NCI-H226 (cell line): ENCODE data around the gene SORCS3.

Source experiments
- DNase-seq: peaks from one replicate; pipeline ENCODE4 v3.0.0-alpha.2; 2015

The SORCS3 gene

DNA sequence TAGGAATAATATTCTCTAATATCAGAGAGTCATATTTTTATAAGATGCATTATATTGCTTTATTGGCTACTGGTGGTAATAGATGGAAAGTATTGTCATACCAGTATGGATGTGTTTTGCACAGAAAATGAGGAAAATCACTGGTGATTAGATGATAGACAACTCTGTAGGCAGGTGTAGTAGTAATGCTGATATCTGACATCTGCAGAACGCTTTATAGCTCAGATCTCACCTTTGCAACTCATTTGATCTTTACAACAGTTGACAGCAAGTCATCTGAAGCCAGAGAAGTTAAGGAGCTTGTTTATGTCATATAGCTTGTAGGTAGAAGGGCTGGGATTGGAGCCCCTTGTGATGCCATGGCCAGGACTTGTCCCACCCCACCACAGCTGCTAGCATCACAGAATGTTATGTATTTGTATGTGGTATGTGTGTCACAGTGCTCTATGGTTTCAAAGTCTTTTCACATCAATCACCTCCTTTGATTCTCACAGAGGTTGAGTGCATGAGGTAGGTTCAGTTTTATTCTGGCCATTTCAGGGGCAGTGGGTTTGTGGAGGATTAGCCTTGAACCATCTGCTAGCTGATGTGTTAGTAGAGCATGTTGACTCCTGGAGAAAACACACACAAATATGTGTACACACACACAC is 140.0 kb downstream of the SORCS3 start:
- DNase-seq: no peak

DNA sequence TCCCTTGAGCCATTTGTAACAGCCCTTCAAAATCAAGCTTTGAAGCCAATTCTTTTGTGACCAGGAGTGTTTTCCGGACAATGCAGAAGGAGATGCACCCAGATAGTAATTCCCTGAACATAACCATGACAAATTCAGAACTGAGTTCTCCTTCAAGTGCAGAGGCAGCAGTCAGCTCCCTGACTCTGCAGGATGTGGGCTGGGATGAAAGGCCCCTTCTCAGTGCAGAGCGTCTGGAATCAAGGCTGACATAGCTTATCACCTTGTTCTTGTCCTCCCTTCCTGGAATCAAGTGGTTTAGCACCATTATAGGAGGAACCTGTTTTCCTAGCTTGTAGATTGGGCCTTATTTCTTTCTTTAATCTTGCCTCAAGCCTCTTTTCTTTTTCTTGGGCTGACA is 143.4 kb downstream of the SORCS3 start:
- no peak for DNase-seq

- no peak for DNase-seq
Observed at GRCh38 chr10:104791471-104791870, 150.4 kb downstream of the SORCS3 start.

- DNase-seq: no peak
Observed at GRCh38 chr10:104795411-104795810, 154.3 kb downstream of the SORCS3 start.

GRCh38 chr10:104796823-104797222 is 155.7 kb downstream of the SORCS3 start:
- DNase-seq: no peak

GRCh38 chr10:104802941-104803340 is 161.9 kb downstream of the SORCS3 start:
- no peak for DNase-seq

DNA sequence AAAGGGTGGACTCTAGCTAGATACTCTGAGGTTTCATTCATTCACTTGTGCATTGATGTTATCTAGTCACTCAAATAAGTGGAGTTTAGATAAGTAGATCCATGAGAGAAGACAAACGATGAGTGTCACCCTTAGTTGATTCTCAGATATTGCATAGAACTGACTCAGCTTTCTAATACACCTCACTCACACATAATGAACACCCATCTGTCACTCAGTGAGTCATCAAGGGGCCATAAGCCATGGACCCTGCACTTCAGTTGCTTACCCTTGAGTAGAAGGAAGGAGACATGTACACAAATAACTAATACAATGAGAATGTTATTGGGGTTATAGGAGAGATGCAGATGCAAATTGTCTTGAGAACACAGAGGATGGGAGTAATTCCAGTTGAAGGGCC is 163.8 kb downstream of the SORCS3 start:
- DNase-seq: no peak

- DNase-seq: no peak
Observed at GRCh38 chr10:104806801-104807200, 165.7 kb downstream of the SORCS3 start.

DNA sequence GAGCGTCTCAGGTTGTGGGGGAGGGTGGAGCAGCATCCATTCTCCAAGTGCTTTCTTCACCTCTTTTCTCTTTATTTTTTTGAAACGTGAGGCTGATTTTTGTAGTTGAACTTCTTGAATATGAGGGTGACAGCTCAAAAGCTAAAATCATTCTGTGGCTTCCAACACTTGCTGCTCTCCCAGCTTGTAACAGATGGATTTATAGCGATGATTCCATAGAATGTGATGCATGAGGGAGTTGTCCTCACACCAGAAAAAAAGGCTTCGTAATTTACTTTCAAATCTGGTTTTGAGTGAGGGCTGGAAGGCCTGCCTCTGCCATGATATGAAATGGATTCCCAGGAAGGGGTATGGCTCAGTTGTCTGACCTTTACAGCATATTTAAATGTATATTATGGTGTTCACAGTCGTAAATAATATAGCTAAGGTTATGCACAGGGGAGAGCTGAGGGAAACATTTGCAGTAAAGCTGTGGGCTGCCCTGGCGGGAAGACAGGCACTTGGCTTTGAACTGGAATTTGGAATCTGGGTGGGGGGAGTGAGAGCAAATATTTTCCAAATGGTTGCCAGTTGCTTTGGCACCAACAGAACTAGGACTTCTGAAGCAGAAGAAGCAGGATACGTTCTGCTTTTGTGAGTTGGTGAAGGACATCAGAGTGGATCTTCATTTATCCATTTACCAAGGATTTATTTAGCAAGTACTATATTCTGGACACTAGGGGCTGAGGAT is 166.7 kb downstream of the SORCS3 start:
- no peak for DNase-seq

- DNase-seq: peak; percentile 2
Observed at GRCh38 chr10:104809288-104810090, 168.4 kb downstream of the SORCS3 start.

GRCh38 chr10:104811166-104811565 is 170.1 kb downstream of the SORCS3 start:
- DNase-seq: no peak

DNA sequence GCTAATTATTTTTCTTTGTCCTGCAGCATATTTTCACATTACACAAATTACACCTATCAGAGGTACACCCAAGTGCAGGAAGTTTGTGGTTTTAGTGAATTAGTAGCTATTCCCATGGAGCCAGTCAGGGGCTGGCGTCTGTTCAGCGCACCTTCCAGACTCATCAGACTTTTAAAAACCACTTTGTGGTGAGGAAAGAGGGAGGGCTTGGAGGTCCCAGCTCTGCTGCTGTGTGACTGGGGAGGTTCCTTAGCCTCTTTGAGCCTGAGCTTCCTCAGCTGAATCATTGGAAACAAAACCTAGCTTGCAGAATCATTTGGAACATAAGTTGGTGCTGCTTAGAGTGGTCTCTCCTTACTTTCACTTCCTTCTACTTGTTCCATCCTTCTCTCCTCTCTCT is 175.4 kb downstream of the SORCS3 start:
- DNase-seq: no peak

- no peak for DNase-seq
Observed at GRCh38 chr10:104819731-104820130, 178.6 kb downstream of the SORCS3 start.

DNA sequence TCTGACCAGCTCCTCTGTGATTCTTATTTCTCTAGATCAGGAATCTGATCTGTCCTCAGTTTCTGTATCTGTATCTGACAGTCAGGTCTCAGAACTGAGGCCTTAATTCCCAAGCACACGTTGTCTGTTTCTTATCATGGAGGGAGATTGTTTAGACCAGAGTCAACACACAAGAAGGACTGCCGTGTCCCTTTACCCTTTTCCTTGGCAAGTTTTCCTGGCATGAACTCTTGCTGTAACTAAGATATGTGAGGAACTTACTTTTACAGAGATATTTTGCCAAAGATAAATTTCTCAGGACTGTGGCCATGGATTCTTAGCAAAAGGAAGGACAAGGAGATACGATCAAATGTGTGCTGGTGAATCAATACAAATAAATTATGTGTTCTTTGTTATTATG is 181.0 kb downstream of the SORCS3 start:
- no peak for DNase-seq

DNA sequence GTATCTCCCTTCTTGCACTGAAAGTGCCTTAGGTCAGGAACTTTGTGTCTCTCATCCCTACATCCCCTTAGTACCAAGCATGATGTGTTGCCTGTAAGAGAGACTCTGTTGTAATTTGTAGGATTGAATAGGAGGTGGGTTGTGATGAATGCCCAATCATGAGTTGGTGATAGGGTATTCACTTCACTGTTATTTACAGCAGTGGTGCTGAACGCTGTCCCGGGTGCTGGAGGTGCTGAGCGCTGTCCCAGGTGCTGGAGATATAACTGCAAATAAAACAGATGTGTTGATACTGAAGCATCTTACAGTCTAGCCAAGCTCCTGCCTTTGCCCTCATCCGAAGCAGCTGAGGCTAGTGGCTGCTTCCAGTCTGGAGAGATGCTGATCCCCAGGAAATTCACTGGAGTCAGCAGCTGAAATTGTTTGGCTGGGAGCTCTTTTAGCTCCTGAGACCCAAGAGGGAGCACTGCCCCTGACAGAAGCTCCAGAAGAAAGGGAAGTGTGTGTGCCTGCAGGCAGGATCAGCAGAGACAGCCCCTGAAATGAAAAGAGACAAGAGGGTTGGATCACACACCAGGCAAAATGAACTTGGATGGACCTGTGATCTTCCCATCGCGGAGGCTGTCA is 183.4 kb downstream of the SORCS3 start:
- DNase-seq: peak; percentile 3

GRCh38 chr10:104831272-104831671 is 190.2 kb downstream of the SORCS3 start:
- DNase-seq: no peak

- DNase-seq: no peak
Observed at GRCh38 chr10:104834580-104834979, 193.5 kb downstream of the SORCS3 start.

GRCh38 chr10:104835422-104835821 is 194.3 kb downstream of the SORCS3 start:
- DNase-seq: no peak

GRCh38 chr10:104842704-104843103 is 201.6 kb downstream of the SORCS3 start:
- DNase-seq: no peak

- DNase-seq: no peak
Observed at GRCh38 chr10:104844073-104844472, 203.0 kb downstream of the SORCS3 start.

DNA sequence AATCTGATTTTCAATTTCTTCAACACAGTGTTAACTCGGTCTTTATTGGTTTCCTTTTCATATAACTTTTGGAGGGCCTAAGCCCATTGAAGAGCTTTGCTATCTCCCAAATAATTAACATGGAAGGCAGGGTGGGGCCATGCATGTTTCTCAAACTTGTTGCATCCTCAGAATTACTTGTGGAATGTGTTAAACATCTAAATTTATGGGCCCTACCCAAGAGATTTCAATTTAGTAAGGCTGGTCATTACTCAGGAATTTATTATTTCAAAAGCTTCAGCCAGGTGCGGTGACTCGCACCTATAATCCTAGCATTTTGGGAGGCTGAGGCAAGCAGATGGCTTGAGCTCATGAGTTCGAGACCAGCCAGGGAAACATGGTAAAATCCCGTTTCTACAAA is 208.9 kb downstream of the SORCS3 start:
- DNase-seq: no peak

GRCh38 chr10:104867966-104868598 is 227.0 kb downstream of the SORCS3 start:
- no peak for DNase-seq

DNA sequence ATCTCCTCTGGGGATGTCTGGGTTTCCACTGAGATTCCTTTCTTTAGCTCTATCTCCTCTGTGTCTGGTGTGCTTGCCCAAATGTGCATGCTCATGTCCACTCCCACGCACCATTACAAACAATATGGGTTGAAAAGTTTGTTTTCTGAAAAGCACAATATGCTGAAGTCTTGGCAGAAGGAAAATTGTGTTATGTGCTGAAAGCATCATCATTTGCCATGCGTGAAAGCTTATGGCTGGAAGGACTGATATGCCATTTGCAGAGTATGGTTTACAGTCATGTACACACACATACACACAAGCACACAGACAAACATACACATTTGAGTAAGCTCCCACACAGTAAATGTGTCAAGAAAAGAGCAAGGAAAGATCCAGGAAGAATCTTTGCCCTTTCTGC is 231.6 kb downstream of the SORCS3 start:
- no peak for DNase-seq
